ENCODE measurements around the gene BAZ2B.
A peak's percentile ranks its signal among the peaks of the same experiment; 100 is the strongest.

Gene BAZ2B

DNA sequence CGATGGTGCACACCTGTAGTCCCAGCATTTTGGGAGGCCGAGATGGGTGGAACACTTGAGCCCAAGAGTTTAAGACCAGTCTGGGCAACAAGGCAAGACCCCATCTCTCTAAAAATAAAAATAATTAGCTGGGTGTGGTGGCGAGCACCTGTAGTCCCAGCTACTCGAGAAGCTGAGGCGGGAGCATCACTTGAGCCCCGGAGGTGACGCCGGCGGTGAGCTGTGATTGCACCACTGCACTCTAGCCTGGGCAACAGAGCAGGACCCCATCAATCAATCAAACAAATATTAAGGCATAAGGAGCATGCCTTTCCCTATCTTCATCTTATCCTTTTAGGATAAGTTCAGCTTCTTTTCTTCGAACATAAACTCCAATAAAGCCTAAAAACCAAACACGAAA, 330.9 kb downstream of the BAZ2B start:
- peak overlapping the region; percentile 86 to 87 for H3K4me3 Mint-ChIP-seq
- no peaks in the 10 kb centered on the region for H3K27me3 Mint-ChIP-seq
- H3K4me1 Mint-ChIP-seq, result peaks cover 28% of the 10 kb centered on the region
- H3K9me3 Mint-ChIP-seq, result no peaks in the 10 kb centered on the region
- H3K27ac Mint-ChIP-seq, result peak overlapping the region in 1 of 2 donors; percentile 19
- ATAC-seq (no peak), DNase-seq (no peak)

DNA sequence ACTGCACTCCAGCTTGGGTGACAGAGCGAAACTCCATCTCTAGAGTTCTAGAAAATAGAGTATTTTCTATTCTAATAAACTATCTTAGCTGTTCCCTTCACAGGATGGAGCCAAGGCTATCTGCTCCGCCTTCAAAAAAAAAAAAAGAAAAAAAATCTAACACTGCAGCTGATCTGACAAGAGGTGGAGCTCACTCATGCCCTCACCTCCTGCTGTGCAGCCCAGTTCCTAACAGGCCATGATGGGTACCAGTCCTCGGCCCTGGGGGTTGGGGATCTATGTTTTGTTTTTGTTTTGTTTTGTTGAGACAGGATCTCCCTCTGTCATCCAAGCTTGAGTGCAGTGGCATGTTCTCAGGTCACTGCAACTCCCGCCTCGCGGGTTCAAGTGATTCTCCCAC, 332.8 kb downstream of the BAZ2B start:
- H3K27ac Mint-ChIP-seq, result no peak overlapping the region
- no peak for DNase-seq
- ATAC-seq, result no peak
- no peak overlapping the region for H3K4me3 Mint-ChIP-seq
- H3K9me3 Mint-ChIP-seq, result no peaks in the 10 kb centered on the region
- H3K27me3 Mint-ChIP-seq, result no peaks in the 10 kb centered on the region
- peaks cover 22% of the 10 kb centered on the region for H3K4me1 Mint-ChIP-seq

DNA sequence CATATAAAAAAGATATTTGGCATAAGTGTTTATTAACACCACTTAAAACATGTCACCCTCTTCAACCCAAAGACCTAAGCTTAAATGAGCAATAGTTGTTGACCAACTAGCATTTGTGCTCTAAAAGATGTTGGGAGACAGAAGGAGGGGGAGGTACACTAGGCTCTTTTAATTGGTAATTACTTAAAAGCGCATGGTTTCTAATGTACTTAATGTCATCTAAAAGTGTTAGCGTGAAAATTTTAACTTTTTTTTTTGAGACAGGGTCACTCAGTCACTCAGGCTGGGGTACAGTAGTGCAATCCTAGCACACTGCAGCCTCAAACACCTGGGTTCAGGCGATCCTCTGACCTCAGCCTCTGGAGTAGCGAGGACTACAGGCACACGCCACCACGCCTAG, 335.3 kb downstream of the BAZ2B start:
- no peak overlapping the region for H3K27ac Mint-ChIP-seq
- no peaks in the 10 kb centered on the region for H3K9me3 Mint-ChIP-seq
- H3K4me3 Mint-ChIP-seq, result no peak overlapping the region
- no peaks in the 10 kb centered on the region for H3K27me3 Mint-ChIP-seq
- peaks cover 15% of the 10 kb centered on the region for H3K4me1 Mint-ChIP-seq
- ATAC-seq, result no peak
- DNase-seq, result no peak

DNA sequence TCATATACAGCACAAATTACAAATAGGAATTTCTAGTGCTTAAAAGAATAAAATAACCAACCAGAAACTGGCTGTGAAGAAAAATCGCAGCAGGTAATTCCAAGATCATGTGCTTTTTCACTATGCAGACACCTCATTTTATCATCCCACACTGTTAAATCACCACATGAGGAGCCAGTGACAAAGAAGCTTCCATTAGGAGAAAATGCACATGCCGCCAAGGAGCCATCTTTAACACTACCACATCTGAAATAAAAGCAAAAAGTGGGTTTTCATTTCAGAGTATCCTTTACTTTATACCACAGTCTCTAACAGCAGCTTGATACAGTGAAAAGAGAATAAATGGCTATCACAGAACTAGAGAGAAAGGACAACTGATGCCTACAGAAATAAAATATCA, 336.6 kb downstream of the BAZ2B start:
- H3K4me3 Mint-ChIP-seq, result no peak overlapping the region
- ATAC-seq (no peak), DNase-seq (no peak)
- H3K4me1 Mint-ChIP-seq, result peaks cover 8% of the 10 kb centered on the region
- H3K27me3 Mint-ChIP-seq, result no peaks in the 10 kb centered on the region
- no peak overlapping the region for H3K27ac Mint-ChIP-seq
- no peaks in the 10 kb centered on the region for H3K9me3 Mint-ChIP-seq

DNA sequence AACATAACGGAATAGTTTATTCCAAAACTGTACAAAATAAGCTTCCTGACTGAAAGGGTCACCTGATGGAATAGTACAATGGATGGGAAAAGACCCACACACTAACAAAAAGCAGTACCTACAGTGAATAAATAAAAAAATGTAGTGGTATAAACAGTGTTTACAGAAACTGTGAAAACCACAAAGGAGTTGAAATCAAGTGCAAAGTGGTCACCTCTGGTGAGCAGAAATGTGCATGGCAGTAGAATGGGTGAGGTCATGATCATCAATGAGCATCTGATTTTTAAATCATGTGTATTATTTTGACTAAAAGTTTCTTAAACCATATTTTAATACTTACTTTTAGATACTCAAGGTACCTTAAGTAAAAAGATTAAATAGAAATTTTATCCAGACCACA, 341.2 kb downstream of the BAZ2B start:
- no peak overlapping the region for H3K27ac Mint-ChIP-seq
- peaks cover 7% of the 10 kb centered on the region for H3K4me1 Mint-ChIP-seq
- ATAC-seq (no peak), DNase-seq (no peak)
- no peak overlapping the region for H3K4me3 Mint-ChIP-seq
- H3K27me3 Mint-ChIP-seq, result no peaks in the 10 kb centered on the region
- no peaks in the 10 kb centered on the region for H3K9me3 Mint-ChIP-seq

DNA sequence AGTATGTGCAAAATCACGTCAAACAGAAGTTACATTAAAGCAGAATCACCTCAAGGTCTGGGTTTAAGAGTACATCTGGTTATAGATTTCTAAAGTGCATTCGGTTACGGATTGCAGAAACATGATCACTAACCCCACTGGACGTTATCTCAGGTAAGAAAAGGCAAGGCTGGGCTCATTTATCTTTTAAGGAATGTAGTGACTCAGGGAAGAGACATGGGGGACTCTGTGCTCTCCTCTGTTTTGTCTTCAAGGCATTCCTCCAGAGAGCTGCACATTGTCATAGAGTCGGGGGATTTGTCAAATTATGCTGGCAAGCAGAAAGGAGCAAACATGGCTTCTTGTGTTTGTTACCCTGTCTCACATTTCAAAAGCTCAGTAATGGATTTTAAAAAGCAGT, 344.2 kb downstream of the BAZ2B start:
- no peaks in the 10 kb centered on the region for H3K9me3 Mint-ChIP-seq

DNA sequence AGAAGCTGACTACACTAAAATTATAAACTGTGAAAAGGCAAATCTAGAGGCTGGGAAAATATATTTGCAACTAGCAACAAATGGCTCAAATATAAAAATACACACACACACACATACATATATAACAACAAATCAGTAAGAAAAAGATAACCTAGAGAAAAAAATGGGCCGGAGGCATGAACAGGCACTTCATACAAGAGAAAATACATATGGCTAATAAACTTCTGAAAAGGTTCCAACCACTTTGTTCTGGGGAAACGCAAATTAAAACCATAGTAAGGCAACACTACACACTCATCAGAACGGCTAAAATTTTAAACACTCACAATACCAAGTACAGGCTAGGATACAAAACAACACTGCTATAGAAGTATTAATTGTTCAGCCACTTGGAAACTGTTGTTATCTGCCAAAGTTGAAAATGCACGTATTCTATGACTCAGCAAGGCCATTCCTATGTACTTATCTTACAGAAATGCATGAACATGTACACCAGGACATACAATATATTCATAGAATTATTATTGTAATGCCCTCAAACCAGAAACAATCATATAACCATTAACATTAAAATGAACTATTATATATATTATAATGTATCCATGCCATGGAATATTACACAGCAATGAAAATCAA, 345.5 kb downstream of the BAZ2B start:
- ATAC-seq (no peak), DNase-seq (no peak)
- H3K27me3 Mint-ChIP-seq, result no peaks in the 10 kb centered on the region
- no peak overlapping the region for H3K4me3 Mint-ChIP-seq
- no peaks in the 10 kb centered on the region for H3K9me3 Mint-ChIP-seq
- H3K27ac Mint-ChIP-seq, result no peak overlapping the region
- H3K4me1 Mint-ChIP-seq, result peaks cover 15% of the 10 kb centered on the region

More for the DNA sequence above, 344.2 kb downstream of the BAZ2B start:
- Mint-ChIP-seq H3K4me3 (no peak overlapping the region), H3K4me1 (peaks cover 15% of the 10 kb centered on the region), H3K27ac (no peak overlapping the region), H3K27me3 (no peaks in the 10 kb centered on the region)
- DNase-seq, result no peak
- ATAC-seq, result no peak
